Gastroesophageal sphincter (tissue), 4 donors: ENCODE results near the gene RIC1. TPM values are rescaled to one million over a fixed set of nuclear protein-coding genes. Genes with fewer than 3 reads are reported as not detected.

Experiments
- ATAC-seq: fragments of 150-250 bp; one replicate; pipeline ENCODE4 v1.9.1; 2016; ENCODE audit warnings: mild to moderate bottlenecking, moderate library complexity
- H3K27ac ChIP-seq, 4 donors: fragments of 200-600 bp; sonication (generic) in 3 of 4; 1 replicate in 3 of 4; 2 replicates in 1 of 4; pipeline ENCODE4 v1.5.1; 2016 to 2019
- H3K27me3 ChIP-seq: fragments of 200-600 bp; sonication (generic); one replicate; pipeline ENCODE4 v1.5.1; 2019
- H3K36me3 ChIP-seq, 2 donors: fragments of 200-600 bp; sonication (generic); one replicate each; pipeline ENCODE4 v1.5.1; 2019; ENCODE audit warnings: control low read depth in 1 of 2
- H3K4me1 ChIP-seq, 3 donors: fragments of 200-600 bp; sonication (generic); 1 replicate in 2 of 3; 2 replicates in 1 of 3; pipeline ENCODE4 v1.5.1; 2016 to 2019; ENCODE audit warnings: control low read depth in 2 of 3
- H3K4me3 ChIP-seq, 2 donors: fragments of 200-600 bp; sonication (generic); one replicate each; pipeline ENCODE4 v1.5.1; 2019; ENCODE audit warnings: mild to moderate bottlenecking in 1 of 2, moderate library complexity in 1 of 2
- H3K9me3 ChIP-seq, 3 donors: fragments of 200-600 bp; sonication (generic); one replicate each; pipeline ENCODE4 v1.5.1; 2017 to 2019; ENCODE audit warnings: control low read depth in 2 of 3
- CTCF ChIP-seq, 4 experiments: fragments of 200-600 bp in 2 of 4; fragments of 450-650 bp in 2 of 4; sonication (generic) in 1 of 4; IDR thresholded peaks; one replicate each; pipeline ENCODE4 v1.5.1; 2017 to 2019; ENCODE audit warnings: antibody characterized with exemption in 4 of 4, mild to moderate bottlenecking in 2 of 4, moderate library complexity in 2 of 4
- EP300 ChIP-seq: sonication (generic); formaldehyde crosslinking; IDR thresholded peaks from one replicate; pipeline ENCODE4 v1.6.1; 2017; ENCODE audit warnings: antibody characterized with exemption, mild to moderate bottlenecking
- POLR2A ChIP-seq, 2 donors: fragments of 450-650 bp; IDR thresholded peaks; one replicate each; pipeline ENCODE4 v1.6.1; 2017; ENCODE audit warnings: antibody characterized with exemption in 2 of 2, mild to moderate bottlenecking in 2 of 2, moderate library complexity in 1 of 2
- POLR2AphosphoS5 ChIP-seq: sonication (generic); formaldehyde crosslinking; IDR thresholded peaks from one replicate; pipeline ENCODE4 v1.6.1; 2017; ENCODE audit warnings: antibody characterized with exemption
- WGBS, 2 donors: methylation state at CpG; one replicate each; pipeline ENCODE4 v1.1.5; 2018; ENCODE audit warnings: low coverage in 1 of 2; 5-methylcytosine and 5-hydroxymethylcytosine counted together
- total RNA-seq, 4 donors: library from RNA; depleted of rRNA; stranded (reverse); fragments of >200 nt; gene quantifications; one replicate each; pipeline ENCODE4 v1.1.0, GENCODE V29; 2016

RIC1 gene
- total RNA-seq, 4 donors from 2014 or later, result 39.2 to 60.5 (median 47.2) TPM

GRCh38 chr9:5642170-5642569, 13.3 kb downstream of the RIC1 start:
- Histone ChIP-seq H3K4me1 (peaks cover 0 to 14% (median 3%) of the 10 kb centered on the region in 3 donors), H3K27me3 (no peaks in the 10 kb centered on the region), H3K36me3 (no peaks in the 10 kb centered on the region), H3K4me3 (no peak overlapping the region), H3K27ac (no peak overlapping the region), H3K9me3 (no peaks in the 10 kb centered on the region)
- no peak for ATAC-seq
- TF ChIP-seq EP300 (no peak), POLR2A (IDR thresholded peaks at IDR 0.05) (no peak), POLR2AphosphoS5 (no peak), CTCF (IDR thresholded peaks at IDR 0.05) (no peak)
- 58 to 60% methylated on average over 1 to 2 of the region's 2 CpGs for WGBS, 2 donors

GRCh38 chr9:5643005-5643624, 14.2 kb downstream of the RIC1 start:
- no peak overlapping the region for H3K27ac ChIP-seq
- ATAC-seq, result no peak
- H3K36me3 ChIP-seq, result no peaks in the 10 kb centered on the region
- no peaks in the 10 kb centered on the region for H3K9me3 ChIP-seq
- H3K4me1 ChIP-seq, result peaks cover 0 to 14% (median 3%) of the 10 kb centered on the region in 3 donors
- TF ChIP-seq CTCF (IDR thresholded peaks at IDR 0.05) (no peak), EP300 (no peak), POLR2AphosphoS5 (no peak), POLR2A (IDR thresholded peaks at IDR 0.05) (no peak)
- no peaks in the 10 kb centered on the region for H3K27me3 ChIP-seq
- H3K4me3 ChIP-seq, result no peak overlapping the region

DNA sequence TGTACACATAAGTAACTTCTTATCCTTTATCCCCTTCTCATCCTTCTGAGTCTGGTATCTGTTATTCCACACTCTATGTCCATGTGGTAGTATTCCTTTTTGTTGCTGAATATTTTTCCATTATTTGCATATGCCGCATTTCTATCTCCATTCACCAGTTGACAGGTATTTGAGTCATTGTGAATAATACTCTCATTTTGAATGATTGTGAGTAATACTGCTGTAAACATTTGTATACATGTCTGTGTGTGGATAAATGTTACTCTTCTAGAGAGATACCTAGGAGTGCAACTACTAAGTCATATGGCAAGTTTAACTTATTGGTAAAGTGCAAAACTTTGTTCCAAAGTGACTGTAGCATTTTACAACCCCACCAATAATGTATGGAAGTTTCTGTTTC, 15.6 kb downstream of the RIC1 start:
- ATAC-seq, result no peak
- Histone ChIP-seq H3K4me3 (no peak overlapping the region), H3K4me1 (peaks cover 0 to 14% (median 3%) of the 10 kb centered on the region in 3 donors), H3K27me3 (no peaks in the 10 kb centered on the region), H3K36me3 (no peaks in the 10 kb centered on the region), H3K27ac (no peak overlapping the region), H3K9me3 (peaks cover 0 to 6% (median 0%) of the 10 kb centered on the region in 3 donors)
- TF ChIP-seq POLR2A (IDR thresholded peaks at IDR 0.05), result no peak
- no peak for TF ChIP-seq EP300
- TF ChIP-seq POLR2AphosphoS5, result no peak
- TF ChIP-seq CTCF (IDR thresholded peaks at IDR 0.05), result no peak
- 80 to 100% methylated on average over 1 of the region's 1 CpG for WGBS, 2 donors

DNA sequence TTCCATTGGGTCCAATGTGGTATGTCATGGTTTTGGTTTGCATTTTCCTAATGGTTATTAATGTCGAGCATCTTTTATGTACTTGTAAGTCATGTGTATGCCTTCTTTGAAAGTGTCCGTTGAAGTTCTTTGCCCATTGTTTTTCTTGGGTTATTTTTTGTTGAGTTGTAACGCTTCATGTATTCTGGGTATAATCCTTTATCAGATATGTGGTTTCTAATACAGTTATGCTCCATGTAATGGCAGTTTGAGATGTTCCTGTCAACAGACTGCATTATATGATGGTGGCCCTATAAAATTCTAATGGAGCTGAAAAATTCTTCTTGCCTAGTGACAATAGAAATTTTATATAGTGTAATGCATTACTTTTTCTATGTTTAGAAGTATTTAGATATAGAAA, 17.2 kb downstream of the RIC1 start:
- no peak overlapping the region for H3K27ac ChIP-seq
- H3K27me3 ChIP-seq, result no peaks in the 10 kb centered on the region
- H3K4me1 ChIP-seq, result peaks cover 0 to 25% (median 3%) of the 10 kb centered on the region in 3 donors
- no peak for TF ChIP-seq CTCF (IDR thresholded peaks at IDR 0.05)
- no peak for TF ChIP-seq POLR2AphosphoS5
- TF ChIP-seq EP300, result no peak
- TF ChIP-seq POLR2A (IDR thresholded peaks at IDR 0.05), result no peak
- no peak for ATAC-seq
- no peaks in the 10 kb centered on the region for H3K36me3 ChIP-seq
- H3K4me3 ChIP-seq, result no peak overlapping the region
- H3K9me3 ChIP-seq, result peaks cover 0 to 6% (median 0%) of the 10 kb centered on the region in 3 donors
- 80 to 87% methylated on average over 3 of the region's 3 CpGs for WGBS, 2 donors

- H3K9me3 ChIP-seq, result peaks cover 0 to 28% (median 0%) of the 10 kb centered on the region in 3 donors
- peaks cover 0 to 22% (median 0%) of the 10 kb centered on the region in 3 donors for H3K4me1 ChIP-seq
- WGBS, 2 donors, result no CpG with 5 or more reads among the region's 2 CpGs
- no peaks in the 10 kb centered on the region for H3K27me3 ChIP-seq
- H3K4me3 ChIP-seq, result no peak overlapping the region
- no peak overlapping the region for H3K27ac ChIP-seq
- no peak for ATAC-seq
- no peak for TF ChIP-seq CTCF (IDR thresholded peaks at IDR 0.05)
- no peak for TF ChIP-seq EP300
- no peak for TF ChIP-seq POLR2AphosphoS5
- no peak for TF ChIP-seq POLR2A (IDR thresholded peaks at IDR 0.05)
- H3K36me3 ChIP-seq, result no peaks in the 10 kb centered on the region
These were observed 21.6 kb downstream of the RIC1 start for GRCh38 chr9:5650356-5651105.
